Pancreas (tissue), 10 donors: Measurements from ENCODE around the gene SDHA. TPM values are rescaled to one million over a fixed set of nuclear protein-coding genes. Genes with fewer than 3 reads are reported as not detected.

Experiments
- ATAC-seq, 4 donors: fragments of 200-7000 bp; cut with Tn5 transposase; one replicate each; pipeline versions ENCODE4 v1.8.0 to v1.9.1; 2020; ENCODE audit warnings: mild to moderate bottlenecking in 4 of 4, moderate library complexity in 4 of 4
- DNase-seq, 6 donors: peaks; one replicate each; pipeline ENCODE4 v3.0.0-alpha.2; 2020
- FAIRE-seq: peaks from 2 replicates; lab custom pipeline; 2012; peaks lifted over from hg19 to GRCh38; lab: Jason Lieb, UNC
- H3K27ac ChIP-seq, 4 donors: fragments of 200-600 bp; sonication (generic); 1 replicate in 3 of 4; 2 replicates in 1 of 4; pipeline versions ENCODE4 v1.5.0 to v1.8.0; 2020
- H3K27me3 ChIP-seq, 4 donors: fragments of 200-600 bp; one replicate each; pipeline ENCODE4 v1.8.0; 2021
- H3K36me3 ChIP-seq, 3 donors: fragments of 200-600 bp; sonication (generic) in 1 of 3; one replicate each; pipeline versions ENCODE4 v1.5.0 to v1.8.0; 2020 to 2021
- H3K4me1 ChIP-seq, 3 donors: fragments of 200-600 bp; one replicate each; pipeline ENCODE4 v1.8.0; 2021
- H3K4me3 ChIP-seq, 4 donors: fragments of 200-600 bp; sonication (generic) in 2 of 4; one replicate each; pipeline versions ENCODE4 v1.5.0 to v1.8.0; 2020 to 2021
- H3K9me3 ChIP-seq, 4 donors: fragments of 200-600 bp; one replicate each; pipeline ENCODE4 v1.8.0; 2021
- CTCF ChIP-seq, 4 donors: fragments of 200-600 bp; sonication (generic) in 3 of 4; IDR thresholded peaks; one replicate each; pipeline versions ENCODE4 v1.5.0 to v1.8.0; 2021; ENCODE audit warnings: antibody characterized with exemption in 4 of 4
- WGBS, 2 donors: extraction: QIAGEN DNeasy Blood & Tissue Kit; methylation state at CpG; one replicate each; pipeline ENCODE4 v1.1.7; 2013; 5-methylcytosine and 5-hydroxymethylcytosine counted together
- intact Hi-C, 3 donors: fragments of 100-400 bp; cut with DNase I; formaldehyde crosslinking; loops; one replicate each; pipeline versions ENCODE4 v1.11.1 to v1.14.2; 2022
- polyA plus RNA-seq, 2 donors: library from polyadenylated mRNA; stranded (reverse); fragments of 200-250 nt; gene quantifications; one replicate each; pipeline ENCODE4 v1.2.3, GENCODE V29; 2013
- total RNA-seq, 6 donors: library from RNA; stranded (reverse); fragmentation: NEBNext Ultra II Directional in 4 of 6; extraction: Animal tissue kit (Norgen Biotek cat#: 25700) in 4 of 6; gene quantifications; one replicate each; pipeline versions ENCODE4 v1.2.1 to v1.2.4, GENCODE V29; 2021 to 2023
- donor health status: healthy with polysubstance abuse.
- donor health status: DM: no; HTN: no; CAD: no; lungs with moderate emphysema.
- donor health status: DM: no; HTN: no; CAD: no.
- donor health status: control.
- donor health status: control.
- donor health status: Bipolar disorder and iron deficiency.
- donor health status: DM: yes; HTN: yes; CAD: no.
- donor health status: DM: no; HTN: no; CAD: no.
- donor health status: DM: no; HTN: no; CAD: no.
- donor health status: DM: yes; HTN: yes; CAD: no.

Gene SDHA
- total and polyA plus RNA-seq, 8 donors: 37.9 to 69.4 (median 53.1) TPM

GRCh38 chr5:206406-206805, 11.7 kb upstream of the SDHA start:
- ATAC-seq (peak in 3 of 4 donors; percentile 32 to 52 (median 41)), FAIRE-seq (no peak), DNase-seq (no peak)
- no peak overlapping the region for H3K27ac ChIP-seq
- peaks cover 0 to 5% (median 3%) of the 10 kb centered on the region in 3 donors for H3K36me3 ChIP-seq
- no peak overlapping the region for H3K4me3 ChIP-seq
- no peaks in the 10 kb centered on the region for H3K9me3 ChIP-seq
- no peak for TF ChIP-seq CTCF (IDR thresholded peaks at IDR 0.05)
- intact Hi-C loops: no loop called here
- no peaks in the 10 kb centered on the region for H3K27me3 ChIP-seq
- no peaks in the 10 kb centered on the region for H3K4me1 ChIP-seq
- WGBS, 2 donors: 75 to 79% methylated on average over 11 of the region's 11 CpGs

GRCh38 chr5:206927-207536, 11.1 kb upstream of the SDHA start:
- Histone ChIP-seq H3K4me1 (no peaks in the 10 kb centered on the region), H3K27ac (no peak overlapping the region), H3K9me3 (no peaks in the 10 kb centered on the region), H3K36me3 (peaks cover 0 to 5% (median 3%) of the 10 kb centered on the region in 3 donors), H3K4me3 (no peak overlapping the region), H3K27me3 (no peaks in the 10 kb centered on the region)
- intact Hi-C loops: no loop called here
- TF ChIP-seq CTCF (IDR thresholded peaks at IDR 0.05): no peak
- ATAC-seq (no peak), DNase-seq (no peak), FAIRE-seq (no peak)
- 75 to 80% methylated on average over 8 of the region's 8 CpGs for WGBS, 2 donors

- H3K27ac ChIP-seq: no peak overlapping the region
- no peak for FAIRE-seq
- H3K4me1 ChIP-seq: no peaks in the 10 kb centered on the region
- no peak overlapping the region for H3K4me3 ChIP-seq
- intact Hi-C loops: no loop called here
- no peak for TF ChIP-seq CTCF (IDR thresholded peaks at IDR 0.05)
- H3K9me3 ChIP-seq: no peaks in the 10 kb centered on the region
- no peak for ATAC-seq
- H3K27me3 ChIP-seq: no peaks in the 10 kb centered on the region
- 83 to 90% methylated on average over 14 of the region's 14 CpGs for WGBS, 2 donors
- no peak for DNase-seq
- H3K36me3 ChIP-seq: peaks cover 0 to 5% (median 3%) of the 10 kb centered on the region in 3 donors
Observed at GRCh38 chr5:207599-207998, 10.5 kb upstream of the SDHA start.

GRCh38 chr5:208449-209114, 9.5 kb upstream of the SDHA start:
- ATAC-seq: no peak
- Histone ChIP-seq H3K4me1 (no peaks in the 10 kb centered on the region), H3K27ac (no peak overlapping the region), H3K9me3 (no peaks in the 10 kb centered on the region), H3K27me3 (no peaks in the 10 kb centered on the region), H3K36me3 (peaks cover 0 to 5% (median 3%) of the 10 kb centered on the region in 3 donors), H3K4me3 (no peak overlapping the region)
- no peak for FAIRE-seq
- intact Hi-C loops: no loop called here
- no peak for DNase-seq
- no peak for TF ChIP-seq CTCF (IDR thresholded peaks at IDR 0.05)
- whole genome bisulfite sequencing, 2 donors: 88% methylated on average over 15 of the region's 15 CpGs
